Activated T-cell treated with anti-CD3 and anti-CD28 coated beads for 1 hour (primary cell): ENCODE data around the gene MAZ.
"Not testable (repeated sequence)": the region's sequence is repeated elsewhere in the genome, so short reads cannot be mapped to it uniquely, and the experiment has no call there.

Source experiments
- DNase-seq: peaks from one replicate; pipeline ENCODE4 v3.0.0-alpha.2; 2020; ENCODE audit warnings: low read depth

Gene MAZ

GRCh38 chr16:29825145-29826044 lies 19.1 kb downstream of the MAZ start:
- DNase-seq = no peak

GRCh38 chr16:29826342-29826695 lies 20.0 kb downstream of the MAZ start:
- no peak for DNase-seq

- DNase-seq = no peak
Observed at GRCh38 chr16:29830774-29831173, 24.4 kb downstream of the MAZ start.

GRCh38 chr16:29831490-29831889 lies 25.2 kb downstream of the MAZ start:
- no peak for DNase-seq

GRCh38 chr16:29833219-29833618 lies 26.9 kb downstream of the MAZ start:
- DNase-seq = not testable (repeated sequence)

GRCh38 chr16:29834079-29834478 lies 27.8 kb downstream of the MAZ start:
- no peak for DNase-seq

GRCh38 chr16:29835926-29836325 lies 29.6 kb downstream of the MAZ start:
- no peak for DNase-seq

- DNase-seq = no peak
Observed at GRCh38 chr16:29836623-29837022, 30.3 kb downstream of the MAZ start.

- no peak for DNase-seq
Observed at GRCh38 chr16:29837841-29838240, 31.5 kb downstream of the MAZ start.

GRCh38 chr16:29839822-29840221 lies 33.5 kb downstream of the MAZ start:
- DNase-seq = no peak

- DNase-seq = no peak
Observed at GRCh38 chr16:29840240-29840639, 33.9 kb downstream of the MAZ start.

GRCh38 chr16:29841631-29842030 lies 35.3 kb downstream of the MAZ start:
- DNase-seq = no peak

- DNase-seq = no peak
Observed at GRCh38 chr16:29842732-29843346, 36.5 kb downstream of the MAZ start.

- no peak for DNase-seq
Observed at GRCh38 chr16:29843931-29844330, 37.6 kb downstream of the MAZ start.

- DNase-seq = no peak
Observed at GRCh38 chr16:29844575-29845331, 38.4 kb downstream of the MAZ start.

GRCh38 chr16:29845656-29846055 lies 39.3 kb downstream of the MAZ start:
- no peak for DNase-seq

GRCh38 chr16:29848420-29849297 lies 42.3 kb downstream of the MAZ start:
- DNase-seq = peak; percentile 85

- no peak for DNase-seq
Observed at GRCh38 chr16:29849505-29849904, 43.2 kb downstream of the MAZ start.

GRCh38 chr16:29850998-29851397 lies 44.7 kb downstream of the MAZ start:
- DNase-seq = no peak

GRCh38 chr16:29852654-29853053 lies 46.3 kb downstream of the MAZ start:
- no peak for DNase-seq

GRCh38 chr16:29854520-29855100 lies 48.3 kb downstream of the MAZ start:
- DNase-seq = no peak
